ENCODE data around the gene BICC1. TPM values are rescaled to one million over a fixed set of nuclear protein-coding genes. Genes with fewer than 3 reads are reported as not detected.

The BICC1 gene
- total RNA-seq, 1 donor from 2014 or later = 0.41 TPM

- H2AFZ ChIP-seq (replicated peaks) = no peak overlapping the region
- H3K4me3 ChIP-seq = no peak overlapping the region
- H3K79me2 ChIP-seq (ENCODE audit: low read depth) = no peaks in the 10 kb centered on the region
- Mint-ChIP-seq H3K27me3 (ENCODE audit: insufficient read depth, low read depth) (peaks cover 3% of the 10 kb centered on the region), H3K9me3 (peaks cover 4% of the 10 kb centered on the region), H3K36me3 (no peaks in the 10 kb centered on the region), H3K4me3 (no peak overlapping the region), H3K4me1 (peaks cover 7% of the 10 kb centered on the region), H3K27ac (no peak overlapping the region)
- no peaks in the 10 kb centered on the region for H3K27me3 ChIP-seq
- no peak overlapping the region for H3K9ac ChIP-seq
- no peak for DNase-seq (ENCODE audit: low spot score)
- no peaks in the 10 kb centered on the region for H3K36me3 ChIP-seq
- H3K4me1 ChIP-seq = peaks cover 9% of the 10 kb centered on the region
- H3K27ac ChIP-seq = no peak overlapping the region
- H4K20me1 ChIP-seq (ENCODE audit: low read depth) = no peaks in the 10 kb centered on the region
- H3K9me3 ChIP-seq (ENCODE audit: low read depth) = no peaks in the 10 kb centered on the region
- H3F3A ChIP-seq (ENCODE audit: low read depth) = no peaks in the 10 kb centered on the region
- no peak overlapping the region for H3K4me2 ChIP-seq
- TF ChIP-seq EZH2phosphoT487 (IDR thresholded peaks at IDR 0.05) (no peak), CTCF (IDR thresholded peaks at IDR 0.05) (no peak), EZH2 (IDR thresholded peaks at IDR 0.05) (no peak)
Observed at GRCh38 chr10:58853668-58854067, 341.0 kb downstream of the BICC1 start.

DNA sequence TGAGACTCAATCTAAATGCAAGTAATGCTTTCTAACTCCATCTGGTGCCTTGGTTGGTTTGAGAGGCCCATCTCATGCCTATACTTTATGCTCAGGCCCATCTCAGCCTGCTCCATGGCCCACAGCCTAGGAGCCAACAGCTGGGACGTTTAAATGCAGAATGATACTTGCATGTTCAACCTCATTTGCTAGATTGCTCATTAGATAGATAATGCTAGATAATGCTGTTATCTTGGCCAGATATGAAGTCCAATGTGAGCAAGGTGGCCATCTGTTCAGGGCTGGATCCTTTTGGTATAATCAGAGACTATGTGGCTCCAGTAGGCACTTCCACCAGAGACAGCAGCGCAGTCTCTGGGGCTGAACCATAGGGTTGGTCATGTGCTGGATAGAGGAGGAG lies 342.1 kb downstream of the BICC1 start:
- H3K4me1 ChIP-seq = peaks cover 9% of the 10 kb centered on the region
- Mint-ChIP-seq H3K36me3 (no peaks in the 10 kb centered on the region), H3K27ac (no peak overlapping the region), H3K4me3 (no peak overlapping the region), H3K4me1 (peaks cover 7% of the 10 kb centered on the region), H3K27me3 (ENCODE audit: insufficient read depth, low read depth) (peaks cover 3% of the 10 kb centered on the region), H3K9me3 (peaks cover 4% of the 10 kb centered on the region)
- H3K9ac ChIP-seq = no peak overlapping the region
- no peaks in the 10 kb centered on the region for H3K79me2 ChIP-seq (ENCODE audit: low read depth)
- no peaks in the 10 kb centered on the region for H3F3A ChIP-seq (ENCODE audit: low read depth)
- H3K9me3 ChIP-seq (ENCODE audit: low read depth) = no peaks in the 10 kb centered on the region
- DNase-seq (ENCODE audit: low spot score) = no peak
- H3K4me2 ChIP-seq = no peak overlapping the region
- no peaks in the 10 kb centered on the region for H3K27me3 ChIP-seq
- H3K27ac ChIP-seq = no peak overlapping the region
- no peak overlapping the region for H3K4me3 ChIP-seq
- no peaks in the 10 kb centered on the region for H4K20me1 ChIP-seq (ENCODE audit: low read depth)
- no peaks in the 10 kb centered on the region for H3K36me3 ChIP-seq
- TF ChIP-seq CTCF (IDR thresholded peaks at IDR 0.05) (no peak), EZH2 (IDR thresholded peaks at IDR 0.05) (no peak), EZH2phosphoT487 (IDR thresholded peaks at IDR 0.05) (no peak)
- no peak overlapping the region for H2AFZ ChIP-seq (replicated peaks)

DNA sequence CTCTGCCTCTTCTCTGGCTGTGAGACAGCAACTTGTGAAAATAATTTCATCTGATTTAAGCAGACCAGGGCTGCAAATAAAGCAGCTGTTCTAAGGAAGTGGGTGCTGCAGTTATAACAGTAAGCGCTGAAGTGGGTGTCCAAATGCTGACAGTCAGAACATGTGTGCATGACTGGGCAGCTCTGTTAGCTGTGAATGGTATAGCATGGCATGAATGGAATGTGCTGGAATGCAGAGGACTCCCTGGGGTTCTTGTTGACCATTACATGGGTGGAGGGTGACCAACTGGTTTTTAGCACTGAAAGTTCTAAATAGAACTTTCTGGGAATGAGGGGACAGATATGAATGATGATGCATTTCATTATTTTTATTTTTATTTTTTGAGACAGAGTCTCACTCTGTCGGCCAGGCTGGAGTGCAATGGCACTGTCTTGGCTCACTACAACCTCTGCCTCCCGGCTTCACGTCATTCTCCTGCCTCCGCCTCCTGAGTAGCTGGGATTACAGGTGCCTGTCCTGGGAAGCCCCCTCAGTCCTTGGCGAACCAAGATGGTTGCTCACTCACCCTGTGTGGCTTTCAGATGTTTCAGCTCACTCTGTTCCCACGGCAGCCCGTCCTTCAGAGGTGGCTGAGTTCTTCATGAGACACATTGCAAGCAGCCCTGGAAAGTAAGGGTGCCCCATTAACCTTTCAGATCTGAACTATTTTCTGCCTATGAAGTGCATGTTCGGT lies 344.0 kb downstream of the BICC1 start:
- H3K4me2 ChIP-seq = no peak overlapping the region
- no peaks in the 10 kb centered on the region for H3K4me1 ChIP-seq
- no peak overlapping the region for H3K27ac ChIP-seq
- no peak overlapping the region for H3K4me3 ChIP-seq
- H3K36me3 ChIP-seq = no peaks in the 10 kb centered on the region
- TF ChIP-seq EZH2phosphoT487 (IDR thresholded peaks at IDR 0.05) (no peak), CTCF (IDR thresholded peaks at IDR 0.05) (no peak), EZH2 (IDR thresholded peaks at IDR 0.05) (no peak)
- no peak overlapping the region for H3K9ac ChIP-seq
- Mint-ChIP-seq H3K36me3 (no peaks in the 10 kb centered on the region), H3K27me3 (ENCODE audit: insufficient read depth, low read depth) (no peaks in the 10 kb centered on the region), H3K4me3 (no peak overlapping the region), H3K4me1 (peaks cover 1% of the 10 kb centered on the region), H3K9me3 (peaks cover 4% of the 10 kb centered on the region), H3K27ac (no peak overlapping the region)
- H4K20me1 ChIP-seq (ENCODE audit: low read depth) = no peaks in the 10 kb centered on the region
- H2AFZ ChIP-seq (replicated peaks) = no peak overlapping the region
- H3K27me3 ChIP-seq = no peaks in the 10 kb centered on the region
- peak; percentile 52 for DNase-seq (ENCODE audit: low spot score)
- H3K79me2 ChIP-seq (ENCODE audit: low read depth) = no peaks in the 10 kb centered on the region
- no peaks in the 10 kb centered on the region for H3K9me3 ChIP-seq (ENCODE audit: low read depth)
- no peaks in the 10 kb centered on the region for H3F3A ChIP-seq (ENCODE audit: low read depth)
